HepG2 (cell line): ENCODE data around the gene EIF1. TPM values are rescaled to one million over a fixed set of nuclear protein-coding genes. Genes with fewer than 3 reads are reported as not detected.

Experiments
- ARID5B ChIP-seq: IDR thresholded peaks from 2 replicates; pipeline ENCODE4 v1.4.0; 2020; ENCODE audit warnings: mild to moderate bottlenecking, missing genetic modification reagents
- CREB1 ChIP-seq, 2 experiments: fragments of 450-650 bp in 1 of 2; IDR thresholded peaks; 2 replicates each; pipeline ENCODE4 v1.6.1; 2016 to 2017; ENCODE audit warnings: control low read depth in 1 of 2, mild to moderate bottlenecking in 1 of 2, missing compliant biosample characterization in 1 of 2, missing genetic modification characterization in 1 of 2
- CSRNP1 ChIP-seq: sonication (generic); formaldehyde crosslinking; IDR thresholded peaks from 2 replicates; pipeline ENCODE4 v1.8.1; 2023; ENCODE audit warnings: mild to moderate bottlenecking, missing genetic modification reagents
- EZH2 ChIP-seq: conservative IDR thresholded peaks from 2 replicates; pipeline ENCODE4 v1.6.1; 2012; ENCODE audit warnings: mild to moderate bottlenecking, low read depth, low read length, moderate library complexity
- MYC ChIP-seq: sonication (generic); formaldehyde crosslinking; IDR thresholded peaks from 2 replicates; pipeline ENCODE4 v1.9.0; 2021; ENCODE audit warnings: missing genetic modification reagents, borderline replicate concordance
- SAP130 ChIP-seq: IDR thresholded peaks from 2 replicates; pipeline ENCODE4 v1.6.1; 2016; ENCODE audit warnings: low read depth
- SOX13 ChIP-seq, 3 experiments: fragments of 450-650 bp in 1 of 3; sonication (generic) in 1 of 3; formaldehyde crosslinking in 1 of 3; IDR thresholded peaks in 2 of 3; conservative IDR thresholded peaks in 1 of 3; 2 replicates each; pipeline versions ENCODE4 v1.5.0 to v1.6.1; 2016 to 2020; ENCODE audit warnings: antibody characterized with exemption in 1 of 3, mild to moderate bottlenecking in 1 of 3, missing compliant biosample characterization in 1 of 3, missing genetic modification reagents in 1 of 3, moderate library complexity in 1 of 3
- SOX5 ChIP-seq: IDR thresholded peaks from 2 replicates; pipeline ENCODE4 v1.6.1; 2016; ENCODE audit warnings: borderline replicate concordance
- THAP11 ChIP-seq: IDR thresholded peaks from 2 replicates; pipeline ENCODE4 v1.6.1; 2016; ENCODE audit warnings: missing biosample characterization, missing genetic modification reagents
- ZMAT5 ChIP-seq: sonication (generic); formaldehyde crosslinking; IDR thresholded peaks from 2 replicates; pipeline ENCODE4 v1.5.0; 2020; ENCODE audit warnings: mild to moderate bottlenecking, low read depth, missing genetic modification reagents, borderline replicate concordance
- ZNF547 ChIP-seq: sonication (generic); formaldehyde crosslinking; IDR thresholded peaks from 2 replicates; pipeline ENCODE4 v1.5.1; 2020; ENCODE audit warnings: mild to moderate bottlenecking, missing genetic modification reagents
- ZNF598 ChIP-seq: sonication (generic); formaldehyde crosslinking; IDR thresholded peaks from 2 replicates; pipeline ENCODE4 v1.5.1; 2020; ENCODE audit warnings: mild to moderate bottlenecking, missing genetic modification reagents, borderline replicate concordance
- ZNF891 ChIP-seq: sonication (generic); formaldehyde crosslinking; IDR thresholded peaks from 2 replicates; pipeline ENCODE4 v1.5.0; 2020; ENCODE audit warnings: mild to moderate bottlenecking, missing genetic modification reagents
- ZSCAN31 ChIP-seq: sonication (generic); formaldehyde crosslinking; IDR thresholded peaks from 2 replicates; pipeline ENCODE4 v1.5.0; 2020; ENCODE audit warnings: low read depth, mild to moderate bottlenecking, missing genetic modification reagents
- polyA plus RNA-seq, 8 experiments: library from polyadenylated mRNA; depleted of rRNA in 3 of 8; stranded (reverse) in 7 of 8; unstranded in 1 of 8; fragments of >200 nt; fragmentation: Illumina TruSeq in 4 of 8; extraction: Trizol in 4 of 8; gene quantifications; 2 replicates each; pipeline versions ENCODE4 v1.2.1 to v1.2.3, GENCODE V29; 2011 to 2016; ENCODE audit warnings: low read depth in 4 of 8, missing spikeins in 1 of 8, mixed read lengths in 1 of 8; ENCODE audit not compliant: insufficient read depth in 1 of 8
- total RNA-seq, 5 experiments: library from RNA; depleted of rRNA; stranded (reverse); fragments of >200 nt; fragmentation: Illumina TruSeq; extraction: Trizol; gene quantifications; 2 replicates each; pipeline ENCODE4 v1.2.3, GENCODE V29; 2016; ENCODE audit warnings: low read depth in 1 of 5
- TF ChIP-seq, protein P1 (sequence below): sonication (generic); formaldehyde crosslinking; IDR thresholded peaks from 2 replicates; pipeline ENCODE4 v1.9.0; 2022; ENCODE audit warnings: missing genetic modification reagents, mild to moderate bottlenecking, borderline replicate concordance
- TF ChIP-seq, protein P2 (sequence below): sonication (generic); formaldehyde crosslinking; IDR thresholded peaks from 2 replicates; pipeline ENCODE4 v1.5.1; 2020; ENCODE audit warnings: missing genetic modification reagents, mild to moderate bottlenecking, borderline replicate concordance
- TF ChIP-seq, protein P3 (sequence below): sonication (generic); formaldehyde crosslinking; IDR thresholded peaks from 2 replicates; pipeline ENCODE4 v1.5.1; 2020; ENCODE audit warnings: missing genetic modification reagents, mild to moderate bottlenecking, borderline replicate concordance

EIF1 gene
- total and polyA plus RNA-seq, 2 of the 13 experiments (the other 11 are each of a cell fraction or from before 2014, with no cell fraction given): 147 to 517 TPM

GRCh38 chr17:41705271-41705991, 16.7 kb downstream of the EIF1 start (continued):
- no peak; the same call in 1 of the 2 replicates for TF ChIP-seq ZNF598
- no peak for TF ChIP-seq SOX13 (IDR thresholded peaks at IDR 0.05)
- peak in 1 of 2 experiments; percentile 58; a peak in 2 of 4 replicates for TF ChIP-seq SOX13 (CRISPR knock-in tag; conservative IDR thresholded peaks at IDR 0.05 in 1 of 2, IDR thresholded peaks at IDR 0.05 in 1 of 2)
- no peak for TF ChIP-seq ZNF547 (CRISPR knock-in tag)
- 0 out of 2 replicates have a peak, but pooled peaks have one; percentile 13 for TF ChIP-seq SAP130 (CRISPR knock-in tag)
- TF ChIP-seq SOX5 (CRISPR knock-in tag): peak; percentile 35; the same call in 1 of the 2 replicates
- TF ChIP-seq, protein P1, sequence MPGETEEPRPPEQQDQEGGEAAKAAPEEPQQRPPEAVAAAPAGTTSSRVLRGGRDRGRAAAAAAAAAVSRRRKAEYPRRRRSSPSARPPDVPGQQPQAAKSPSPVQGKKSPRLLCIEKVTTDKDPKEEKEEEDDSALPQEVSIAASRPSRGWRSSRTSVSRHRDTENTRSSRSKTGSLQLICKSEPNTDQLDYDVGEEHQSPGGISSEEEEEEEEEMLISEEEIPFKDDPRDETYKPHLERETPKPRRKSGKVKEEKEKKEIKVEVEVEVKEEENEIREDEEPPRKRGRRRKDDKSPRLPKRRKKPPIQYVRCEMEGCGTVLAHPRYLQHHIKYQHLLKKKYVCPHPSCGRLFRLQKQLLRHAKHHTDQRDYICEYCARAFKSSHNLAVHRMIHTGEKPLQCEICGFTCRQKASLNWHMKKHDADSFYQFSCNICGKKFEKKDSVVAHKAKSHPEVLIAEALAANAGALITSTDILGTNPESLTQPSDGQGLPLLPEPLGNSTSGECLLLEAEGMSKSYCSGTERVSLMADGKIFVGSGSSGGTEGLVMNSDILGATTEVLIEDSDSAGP (CRISPR knock-in tag): no peak; the same call in 1 of the 2 replicates
- TF ChIP-seq, protein P2, sequence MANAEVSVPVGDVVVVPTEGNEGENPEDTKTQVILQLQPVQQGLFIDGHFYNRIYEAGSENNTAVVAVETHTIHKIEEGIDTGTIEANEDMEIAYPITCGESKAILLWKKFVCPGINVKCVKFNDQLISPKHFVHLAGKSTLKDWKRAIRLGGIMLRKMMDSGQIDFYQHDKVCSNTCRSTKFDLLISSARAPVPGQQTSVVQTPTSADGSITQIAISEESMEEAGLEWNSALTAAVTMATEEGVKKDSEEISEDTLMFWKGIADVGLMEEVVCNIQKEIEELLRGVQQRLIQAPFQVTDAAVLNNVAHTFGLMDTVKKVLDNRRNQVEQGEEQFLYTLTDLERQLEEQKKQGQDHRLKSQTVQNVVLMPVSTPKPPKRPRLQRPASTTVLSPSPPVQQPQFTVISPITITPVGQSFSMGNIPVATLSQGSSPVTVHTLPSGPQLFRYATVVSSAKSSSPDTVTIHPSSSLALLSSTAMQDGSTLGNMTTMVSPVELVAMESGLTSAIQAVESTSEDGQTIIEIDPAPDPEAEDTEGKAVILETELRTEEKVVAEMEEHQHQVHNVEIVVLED (CRISPR knock-in tag): no peak
- no peak for TF ChIP-seq ZMAT5 (CRISPR knock-in tag)
- peak; percentile 29; the same call in 1 of the 2 replicates for TF ChIP-seq ARID5B (CRISPR knock-in tag)
- no peak for TF ChIP-seq CSRNP1
- TF ChIP-seq MYC (CRISPR knock-in tag): no peak
- TF ChIP-seq, protein P3, sequence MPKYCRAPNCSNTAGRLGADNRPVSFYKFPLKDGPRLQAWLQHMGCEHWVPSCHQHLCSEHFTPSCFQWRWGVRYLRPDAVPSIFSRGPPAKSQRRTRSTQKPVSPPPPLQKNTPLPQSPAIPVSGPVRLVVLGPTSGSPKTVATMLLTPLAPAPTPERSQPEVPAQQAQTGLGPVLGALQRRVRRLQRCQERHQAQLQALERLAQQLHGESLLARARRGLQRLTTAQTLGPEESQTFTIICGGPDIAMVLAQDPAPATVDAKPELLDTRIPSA: no peak
- no peak for TF ChIP-seq ZSCAN31
- TF ChIP-seq THAP11 (CRISPR knock-in tag): peak; percentile 23; the same call in 1 of the 2 replicates
- no peak for TF ChIP-seq ZNF891
- TF ChIP-seq CREB1 (IDR thresholded peaks at IDR 0.05): peak; percentile 69
- 0 out of 2 replicates have a peak, but pooled peaks have one; percentile 13 for TF ChIP-seq CREB1 (CRISPR knock-in tag; IDR thresholded peaks at IDR 0.05)
- 0 out of 2 replicates have a peak, but pooled peaks have one; percentile 42 for TF ChIP-seq EZH2
